ENCODE data around the gene NDUFB3.

DNA sequence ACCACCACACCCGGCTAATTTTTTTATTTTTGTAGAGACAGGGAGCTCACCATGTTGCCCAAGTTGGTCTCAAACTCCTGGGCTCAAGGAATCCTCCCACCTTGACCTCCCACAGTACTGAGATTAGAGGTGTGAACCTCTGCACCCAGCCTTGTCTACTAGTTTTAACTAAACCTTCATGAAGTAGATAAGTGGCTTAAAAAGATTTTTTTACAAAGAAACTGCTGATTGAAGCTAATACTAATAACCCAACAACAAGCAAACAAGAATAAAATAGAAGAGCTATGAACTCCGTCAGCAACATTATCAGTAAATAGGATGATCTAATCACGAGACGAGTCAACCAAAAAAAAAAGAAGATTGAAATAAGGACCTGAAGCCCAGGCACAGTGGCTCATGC, 18.8 kb downstream of the NDUFB3 start:
- no peak for TF ChIP-seq POLR2AphosphoS5 (IDR thresholded peaks at IDR 0.05; ENCODE audit: borderline replicate concordance, low read depth, low read length)
- no peak for TF ChIP-seq EZH2 (IDR thresholded peaks at IDR 0.05)
- no peak for TF ChIP-seq FOXP2 (optimal IDR thresholded peaks at IDR 0.05; ENCODE audit: control extremely low read depth, extremely low read length, insufficient read depth)
